Suprapubic skin (tissue), 3 donors: ENCODE measurements around the gene LMBRD1.

Experiments
- CTCF ChIP-seq, 2 donors: fragments of 200-600 bp in 1 of 2; fragments of 450-650 bp in 1 of 2; sonication (generic) in 1 of 2; IDR thresholded peaks; one replicate each; pipeline ENCODE4 v1.5.1; 2016 to 2019; ENCODE audit warnings: antibody characterized with exemption in 2 of 2, mild to moderate bottlenecking in 1 of 2, moderate library complexity in 1 of 2
- EP300 ChIP-seq: sonication (generic); formaldehyde crosslinking; IDR thresholded peaks from one replicate; pipeline ENCODE4 v1.6.1; 2017; ENCODE audit warnings: antibody characterized with exemption
- POLR2A ChIP-seq, 2 donors: fragments of 450-650 bp; IDR thresholded peaks; one replicate each; pipeline ENCODE4 v1.6.1; 2017; ENCODE audit warnings: antibody characterized with exemption in 2 of 2, mild to moderate bottlenecking in 2 of 2, moderate library complexity in 2 of 2

- TF ChIP-seq CTCF (IDR thresholded peaks at IDR 0.05) (no peak), EP300 (no peak), POLR2A (IDR thresholded peaks at IDR 0.05) (no peak)
These were observed 100.5 kb downstream of the LMBRD1 start for GRCh38 chr6:69696273-69696672.
